Measurements from ENCODE around the gene FAM187B. TPM values are rescaled to one million over a fixed set of nuclear protein-coding genes. Genes with fewer than 3 reads are reported as not detected.

FAM187B gene
- total RNA-seq, 1 donor from 2014 or later = not detected

- no peaks in the 10 kb centered on the region for H3K27me3 Mint-ChIP-seq (ENCODE audit: low read depth, unreplicated experiment)
- Histone ChIP-seq H3K27me3 (ENCODE audit: insufficient read depth, low read length) (no peaks in the 10 kb centered on the region), H3K4me2 (ENCODE audit: low read length) (peak overlapping the region; percentile 96), H3K9me3 (ENCODE audit: insufficient read depth, low read depth, low read length) (no peaks in the 10 kb centered on the region), H3K27ac (ENCODE audit: low read depth, low read length) (peak overlapping the region; percentile 83), H3K4me3 (ENCODE audit: insufficient read depth, low read depth, low read length) (peak overlapping the region; percentile 95), H3K36me3 (ENCODE audit: insufficient read depth, low read length) (peaks cover 12% of the 10 kb centered on the region), H3K9ac (ENCODE audit: low read length) (peak overlapping the region; percentile 96), H4K20me1 (ENCODE audit: insufficient read depth, low read length) (peaks cover 19% of the 10 kb centered on the region), H3K4me1 (ENCODE audit: insufficient read depth, low read length) (peaks cover 5% of the 10 kb centered on the region), H2AFZ (ENCODE audit: low read depth, low read length) (peak overlapping the region; percentile 75), H3K79me2 (ENCODE audit: insufficient read depth, low read length) (peaks cover 28% of the 10 kb centered on the region)
- peak overlapping the region; percentile 98 for H3K27ac Mint-ChIP-seq (ENCODE audit: unreplicated experiment)
- FAIRE-seq (no peak), DNase-seq (ENCODE audit: low read depth) (peak; percentile 46)
- H3K36me3 Mint-ChIP-seq (ENCODE audit: low read depth, unreplicated experiment) = peaks cover 4% of the 10 kb centered on the region
- no peaks in the 10 kb centered on the region for H3K9me3 Mint-ChIP-seq (ENCODE audit: unreplicated experiment)
- peaks cover 5% of the 10 kb centered on the region for H3K4me1 Mint-ChIP-seq (ENCODE audit: low read depth, unreplicated experiment)
- peak overlapping the region; percentile 94 for H3K4me3 Mint-ChIP-seq (ENCODE audit: unreplicated experiment)
- TF ChIP-seq CTCF (IDR thresholded peaks at IDR 0.05; ENCODE audit: insufficient read depth, low read depth, low read length) (no peak), EZH2 (IDR thresholded peaks at IDR 0.05; ENCODE audit: insufficient read depth, low read length) (no peak)
Measured at GRCh38 chr19:35267818-35268535, 39.4 kb upstream of the FAM187B start.

DNA sequence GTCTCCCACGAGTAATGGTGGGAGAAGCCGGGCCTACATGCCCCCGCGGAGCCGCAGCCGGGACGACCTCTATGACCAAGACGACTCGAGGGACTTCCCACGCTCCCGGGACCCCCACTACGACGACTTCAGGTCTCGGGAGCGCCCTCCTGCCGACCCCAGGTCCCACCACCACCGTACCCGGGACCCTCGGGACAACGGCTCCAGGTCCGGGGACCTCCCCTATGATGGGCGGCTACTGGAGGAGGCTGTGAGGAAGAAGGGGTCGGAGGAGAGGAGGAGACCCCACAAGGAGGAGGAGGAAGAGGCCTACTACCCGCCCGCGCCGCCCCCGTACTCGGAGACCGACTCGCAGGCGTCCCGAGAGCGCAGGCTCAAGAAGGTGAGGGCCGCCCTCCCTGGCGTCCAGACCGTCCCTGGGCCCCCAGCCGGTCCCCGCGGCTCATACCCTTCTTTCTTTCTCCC is 38.8 kb upstream of the FAM187B start:
- H3K4me3 ChIP-seq (ENCODE audit: insufficient read depth, low read depth, low read length) = peak overlapping the region; percentile 95
- H3K36me3 ChIP-seq (ENCODE audit: insufficient read depth, low read length) = peaks cover 12% of the 10 kb centered on the region
- Mint-ChIP-seq H3K9me3 (ENCODE audit: unreplicated experiment) (no peaks in the 10 kb centered on the region), H3K4me3 (ENCODE audit: unreplicated experiment) (peak overlapping the region; percentile 94), H3K36me3 (ENCODE audit: low read depth, unreplicated experiment) (peaks cover 4% of the 10 kb centered on the region), H3K27ac (ENCODE audit: unreplicated experiment) (peak overlapping the region; percentile 98), H3K4me1 (ENCODE audit: low read depth, unreplicated experiment) (peaks cover 5% of the 10 kb centered on the region), H3K27me3 (ENCODE audit: low read depth, unreplicated experiment) (no peaks in the 10 kb centered on the region)
- peaks cover 28% of the 10 kb centered on the region for H3K79me2 ChIP-seq (ENCODE audit: insufficient read depth, low read length)
- peak overlapping the region; percentile 75 for H2AFZ ChIP-seq (ENCODE audit: low read depth, low read length)
- DNase-seq (ENCODE audit: low read depth) (no peak), FAIRE-seq (no peak)
- H3K9ac ChIP-seq (ENCODE audit: low read length) = peak overlapping the region; percentile 96
- no peaks in the 10 kb centered on the region for H3K9me3 ChIP-seq (ENCODE audit: insufficient read depth, low read depth, low read length)
- peaks cover 5% of the 10 kb centered on the region for H3K4me1 ChIP-seq (ENCODE audit: insufficient read depth, low read length)
- no peaks in the 10 kb centered on the region for H3K27me3 ChIP-seq (ENCODE audit: insufficient read depth, low read length)
- no peak for TF ChIP-seq CTCF (IDR thresholded peaks at IDR 0.05; ENCODE audit: insufficient read depth, low read depth, low read length)
- TF ChIP-seq EZH2 (IDR thresholded peaks at IDR 0.05; ENCODE audit: insufficient read depth, low read length) = no peak
- H3K27ac ChIP-seq (ENCODE audit: low read depth, low read length) = peak overlapping the region; percentile 83
- peak overlapping the region; percentile 96 for H3K4me2 ChIP-seq (ENCODE audit: low read length)
- peaks cover 18% of the 10 kb centered on the region for H4K20me1 ChIP-seq (ENCODE audit: insufficient read depth, low read length)

Measured in astrocyte (in vitro differentiated cells and primary cell).